ENCODE results near the gene LY6G6F. TPM values are rescaled to one million over a fixed set of nuclear protein-coding genes. Genes with fewer than 3 reads are reported as not detected.

Gene LY6G6F
- total RNA-seq, 1 donor from 2014 or later: not detected

DNA sequence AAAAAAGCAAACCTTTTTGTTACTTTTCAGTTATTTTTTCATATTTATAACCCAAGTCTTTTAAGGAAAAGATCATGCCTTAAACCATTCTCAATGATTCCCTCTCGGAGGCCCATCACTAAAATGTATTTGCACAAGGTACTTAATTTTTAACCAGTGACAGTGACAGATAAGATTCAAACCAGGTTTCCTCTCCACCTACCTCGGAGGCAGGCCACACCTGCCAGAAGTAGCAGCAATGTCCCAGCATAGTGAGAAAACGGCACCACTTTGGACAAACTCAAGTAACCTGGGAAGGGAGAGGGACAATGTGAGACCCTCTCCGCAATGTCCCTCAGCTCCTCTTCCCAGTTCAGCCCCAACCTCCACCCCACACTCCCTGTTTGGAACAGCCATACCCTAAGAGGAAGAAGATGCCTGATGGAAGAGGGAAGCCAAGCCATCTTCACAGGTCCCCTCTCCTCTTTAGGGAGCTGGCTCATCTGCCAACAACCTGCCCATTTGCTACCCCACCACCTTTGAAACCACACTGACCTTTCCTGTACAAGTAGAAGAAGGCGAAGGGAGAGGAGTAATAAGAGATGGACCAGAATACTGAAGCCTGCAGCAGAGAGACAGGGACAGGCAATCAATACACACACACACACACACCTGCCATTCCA lies 5.8 kb upstream of the LY6G6F start:
- H3K36me3 Mint-ChIP-seq (ENCODE audit: insufficient read depth): peaks cover 16% of the 10 kb centered on the region
- H3K4me1 Mint-ChIP-seq (ENCODE audit: low read depth): peaks cover 20% of the 10 kb centered on the region
- no peak for DNase-seq (ENCODE audit: low spot score, unreplicated experiment)
- H3K9me3 Mint-ChIP-seq (ENCODE audit: low read depth): no peaks in the 10 kb centered on the region
- no peaks in the 10 kb centered on the region for H3K27me3 Mint-ChIP-seq
- TF ChIP-seq, protein P1, sequence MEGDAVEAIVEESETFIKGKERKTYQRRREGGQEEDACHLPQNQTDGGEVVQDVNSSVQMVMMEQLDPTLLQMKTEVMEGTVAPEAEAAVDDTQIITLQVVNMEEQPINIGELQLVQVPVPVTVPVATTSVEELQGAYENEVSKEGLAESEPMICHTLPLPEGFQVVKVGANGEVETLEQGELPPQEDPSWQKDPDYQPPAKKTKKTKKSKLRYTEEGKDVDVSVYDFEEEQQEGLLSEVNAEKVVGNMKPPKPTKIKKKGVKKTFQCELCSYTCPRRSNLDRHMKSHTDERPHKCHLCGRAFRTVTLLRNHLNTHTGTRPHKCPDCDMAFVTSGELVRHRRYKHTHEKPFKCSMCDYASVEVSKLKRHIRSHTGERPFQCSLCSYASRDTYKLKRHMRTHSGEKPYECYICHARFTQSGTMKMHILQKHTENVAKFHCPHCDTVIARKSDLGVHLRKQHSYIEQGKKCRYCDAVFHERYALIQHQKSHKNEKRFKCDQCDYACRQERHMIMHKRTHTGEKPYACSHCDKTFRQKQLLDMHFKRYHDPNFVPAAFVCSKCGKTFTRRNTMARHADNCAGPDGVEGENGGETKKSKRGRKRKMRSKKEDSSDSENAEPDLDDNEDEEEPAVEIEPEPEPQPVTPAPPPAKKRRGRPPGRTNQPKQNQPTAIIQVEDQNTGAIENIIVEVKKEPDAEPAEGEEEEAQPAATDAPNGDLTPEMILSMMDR (IDR thresholded peaks at IDR 0.05; ENCODE audit: unreplicated experiment): no peak
- H3K27ac Mint-ChIP-seq: peak overlapping the region; percentile 6
- peak overlapping the region; percentile 96 for H3K4me3 Mint-ChIP-seq (ENCODE audit: low read depth)

GRCh38 chr6:31701666-31702404 lies 4.8 kb upstream of the LY6G6F start:
- DNase-seq (ENCODE audit: low spot score, unreplicated experiment): no peak
- TF ChIP-seq, protein P1 (IDR thresholded peaks at IDR 0.05; ENCODE audit: unreplicated experiment): no peak
- H3K9me3 Mint-ChIP-seq (ENCODE audit: low read depth): no peaks in the 10 kb centered on the region
- no peaks in the 10 kb centered on the region for H3K27me3 Mint-ChIP-seq
- H3K36me3 Mint-ChIP-seq (ENCODE audit: insufficient read depth): peaks cover 14% of the 10 kb centered on the region
- H3K4me1 Mint-ChIP-seq (ENCODE audit: low read depth): peaks cover 20% of the 10 kb centered on the region
- H3K27ac Mint-ChIP-seq: peak overlapping the region; percentile 95
- H3K4me3 Mint-ChIP-seq (ENCODE audit: low read depth): peak overlapping the region; percentile 96

- H3K36me3 Mint-ChIP-seq (ENCODE audit: insufficient read depth): peaks cover 11% of the 10 kb centered on the region
- no peaks in the 10 kb centered on the region for H3K9me3 Mint-ChIP-seq (ENCODE audit: low read depth)
- no peaks in the 10 kb centered on the region for H3K27me3 Mint-ChIP-seq
Observed at GRCh38 chr6:31702405-31702818, 4.3 kb upstream of the LY6G6F start.

DNA sequence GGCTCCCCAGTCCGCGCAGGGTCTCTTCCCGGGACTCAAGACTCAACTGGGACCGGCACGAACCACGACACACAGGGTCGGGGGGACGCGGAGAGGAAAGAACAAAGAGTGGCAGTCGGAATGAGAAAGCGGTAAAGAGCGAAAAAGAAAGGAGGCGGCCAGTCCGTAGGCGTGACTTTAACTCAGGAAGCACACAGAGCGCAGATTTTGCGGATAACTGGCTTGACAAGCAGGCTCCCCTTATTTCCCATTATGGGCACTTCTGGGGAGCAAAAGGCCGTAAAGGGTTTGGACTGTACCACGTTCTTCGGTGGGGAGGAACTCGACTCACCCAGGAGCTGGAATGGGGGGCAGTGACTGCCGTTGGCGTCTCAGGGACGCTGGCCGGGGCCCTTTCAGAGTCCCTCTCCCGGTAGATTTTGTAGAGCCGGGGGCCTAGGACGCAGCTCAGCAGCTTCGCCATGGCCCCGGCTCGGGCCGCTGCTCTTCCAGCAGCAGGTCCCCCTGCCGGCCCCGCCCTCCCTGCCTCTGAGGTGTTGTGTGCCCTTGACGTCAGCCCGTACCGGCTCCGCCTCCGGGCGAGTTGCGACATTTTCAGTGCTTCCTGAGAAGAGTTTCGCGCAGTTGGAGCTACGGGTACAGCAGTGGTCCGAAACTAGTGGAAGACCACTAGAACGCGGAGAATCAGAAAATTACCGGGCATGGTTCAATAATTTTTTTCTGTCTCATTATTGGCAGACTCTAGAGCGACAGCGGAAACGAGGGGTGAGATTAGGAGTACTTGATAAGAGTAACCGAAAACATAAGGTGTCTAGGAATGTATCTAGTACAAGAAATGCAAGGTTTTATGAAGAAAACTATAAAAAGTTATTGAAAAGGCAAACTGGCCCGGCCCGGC lies 3.6 kb upstream of the LY6G6F start, which contains the start of gene ABHD16A:
Gene ABHD16A, minus strand, starts transcription at position 506 of the 898 bp plus-strand sequence. Its CDS starts 43 bp downstream, at position 463.
- DNase-seq (ENCODE audit: low spot score, unreplicated experiment): peak; percentile 92
- Mint-ChIP-seq H3K27ac (peak within 1 kb of the TSS; percentile 95), H3K36me3 (ENCODE audit: insufficient read depth) (peaks cover 4% of the 10 kb centered on the region), H3K27me3 (no peaks in the 10 kb centered on the region), H3K9me3 (ENCODE audit: low read depth) (no peaks in the 10 kb centered on the region), H3K4me1 (ENCODE audit: low read depth) (peaks cover 18% of the 10 kb centered on the region), H3K4me3 (ENCODE audit: low read depth) (peak within 1 kb of the TSS; percentile 96)
- TF ChIP-seq, protein P1 (IDR thresholded peaks at IDR 0.05; ENCODE audit: unreplicated experiment): no peak

More at GRCh38 chr6:31702405-31702818, 4.3 kb upstream of the LY6G6F start:
- H3K27ac Mint-ChIP-seq: peak overlapping the region; percentile 95
- no peak for DNase-seq (ENCODE audit: low spot score, unreplicated experiment)
- H3K4me3 Mint-ChIP-seq (ENCODE audit: low read depth): peak overlapping the region; percentile 96
- TF ChIP-seq, protein P1 (IDR thresholded peaks at IDR 0.05; ENCODE audit: unreplicated experiment): no peak
- peaks cover 19% of the 10 kb centered on the region for H3K4me1 Mint-ChIP-seq (ENCODE audit: low read depth)

DNA sequence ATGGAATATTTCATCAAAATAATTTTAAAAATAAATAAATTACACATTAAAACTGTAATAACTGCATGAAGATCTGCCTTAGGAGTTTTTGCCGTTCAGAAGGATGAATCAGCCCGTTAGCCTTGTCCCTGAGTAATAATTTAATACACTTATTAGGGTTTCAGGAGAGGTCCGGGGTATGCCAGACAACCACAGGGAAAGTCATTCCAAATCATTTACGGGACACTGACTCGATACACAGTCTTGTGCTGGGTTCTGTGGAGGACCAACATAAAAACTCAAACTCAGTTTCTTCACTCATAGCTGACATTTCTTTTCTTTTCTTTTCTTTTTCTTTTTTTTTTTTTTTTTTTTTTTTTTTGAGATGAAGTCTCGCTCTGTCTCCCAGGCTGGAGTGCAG lies 735 bp upstream of the LY6G6F start:
- no peak overlapping the region for H3K4me3 Mint-ChIP-seq (ENCODE audit: low read depth)
- H3K27ac Mint-ChIP-seq: no peak overlapping the region

More for the DNA sequence above, 735 bp upstream of the LY6G6F start:
- Mint-ChIP-seq H3K27me3 (no peaks in the 10 kb centered on the region), H3K4me1 (ENCODE audit: low read depth) (peaks cover 15% of the 10 kb centered on the region), H3K36me3 (ENCODE audit: insufficient read depth) (peaks cover 2% of the 10 kb centered on the region), H3K9me3 (ENCODE audit: low read depth) (no peaks in the 10 kb centered on the region)
- TF ChIP-seq, protein P1 (IDR thresholded peaks at IDR 0.05; ENCODE audit: unreplicated experiment): no peak
- DNase-seq (ENCODE audit: low spot score, unreplicated experiment): no peak
